ENCODE measurements around the gene TMCC2.
"Not testable (repeated sequence)": the region's sequence is repeated elsewhere in the genome, so short reads cannot be mapped to it uniquely, and the experiment has no call there.

The TMCC2 gene

DNA sequence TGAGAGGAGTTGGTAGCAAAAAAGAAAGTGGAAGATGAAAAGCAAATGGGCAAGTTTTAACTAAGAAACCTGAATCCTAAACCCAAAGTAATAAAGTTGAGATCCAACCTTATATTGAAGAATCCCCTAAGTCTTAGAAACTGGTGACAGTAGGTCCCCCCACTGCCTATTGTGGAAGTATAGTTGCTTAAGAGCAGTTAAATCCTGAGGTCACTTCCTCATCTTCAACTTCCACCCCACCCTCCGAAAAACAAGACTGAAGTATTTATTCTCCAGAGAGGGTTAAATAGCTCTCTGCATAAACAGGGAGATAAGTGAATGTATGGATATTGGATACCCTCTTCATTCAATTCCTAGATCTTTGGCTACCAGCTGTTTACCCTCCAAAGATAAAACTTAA lies 13.0 kb upstream of the TMCC2 start:
- DNase-seq: no peak

DNA sequence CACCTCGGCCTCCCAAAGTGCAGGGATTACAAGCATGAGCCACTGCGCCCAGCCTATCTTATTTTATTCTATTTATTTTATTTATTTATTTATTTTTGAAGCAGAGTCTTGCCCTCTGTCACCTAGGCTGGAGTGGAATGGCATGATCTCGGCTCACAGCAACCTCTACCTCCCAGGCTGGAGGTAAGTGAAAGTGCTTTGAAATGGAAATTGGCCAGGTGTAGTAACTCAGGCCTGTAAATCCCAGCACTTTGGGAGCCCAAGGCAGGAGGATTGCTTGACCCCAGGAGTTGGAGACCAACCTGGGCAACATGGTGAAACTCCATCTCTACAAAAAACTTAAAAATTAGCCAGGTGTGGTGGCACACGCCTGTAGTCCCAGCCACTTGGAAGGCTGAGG lies 11.2 kb upstream of the TMCC2 start:
- DNase-seq: no peak

DNA sequence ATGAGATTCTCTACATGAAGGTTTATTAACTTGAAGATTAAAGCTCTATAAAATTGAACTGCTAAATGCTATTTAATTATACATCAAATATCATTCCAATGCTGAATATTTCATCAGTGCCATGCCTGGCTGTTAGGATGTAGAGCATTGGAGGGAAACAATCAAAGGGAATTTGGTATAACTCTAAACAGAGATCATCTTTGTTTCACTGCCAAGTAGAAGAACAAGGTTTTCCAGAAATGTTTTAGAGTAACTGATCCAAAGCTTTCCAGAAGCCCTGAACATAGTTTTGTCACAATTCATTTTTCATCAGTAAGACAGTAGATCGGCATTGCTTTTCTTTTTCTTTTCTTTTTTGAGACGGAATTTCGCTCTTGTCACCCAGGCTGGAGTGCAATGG lies 10.3 kb upstream of the TMCC2 start:
- no peak for DNase-seq

DNA sequence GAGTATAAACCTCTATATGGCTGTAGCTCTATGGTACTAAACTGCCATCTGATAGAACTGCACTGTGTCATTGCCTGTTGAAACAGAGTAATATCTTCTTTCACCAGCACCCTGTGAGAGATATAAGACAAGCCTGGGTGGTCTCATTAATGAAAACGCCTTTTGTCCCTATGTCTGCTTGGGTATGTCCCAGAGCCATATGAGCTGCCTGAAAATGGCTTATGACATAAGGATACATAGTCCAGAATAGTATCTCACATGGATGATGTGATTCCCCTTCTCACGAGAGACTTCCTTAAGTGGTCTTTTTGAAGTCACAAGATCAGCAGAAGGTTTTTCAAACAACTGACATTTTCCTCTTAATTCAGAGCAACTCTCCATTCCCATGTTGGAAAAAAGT lies 7.3 kb upstream of the TMCC2 start:
- no peak for DNase-seq

DNA sequence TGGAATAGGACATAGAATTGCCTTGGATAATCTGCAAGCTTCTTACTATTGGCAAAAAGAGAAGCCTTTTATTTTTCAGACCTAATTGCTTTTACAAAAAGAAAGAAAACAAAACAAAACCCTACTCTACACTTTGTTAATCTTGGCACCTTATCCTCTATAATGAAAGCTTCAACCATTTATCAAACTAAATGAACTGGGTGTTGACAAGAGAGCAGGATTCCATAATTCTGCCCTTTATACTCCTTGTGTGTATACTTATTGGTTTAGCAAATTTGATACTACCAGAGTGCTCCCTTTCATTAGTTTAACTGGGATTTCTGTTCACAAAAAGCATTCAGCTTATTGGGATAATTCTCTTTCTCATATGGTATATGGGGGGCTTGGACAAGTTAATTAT lies 3.0 kb upstream of the TMCC2 start:
- no peak for DNase-seq

DNA sequence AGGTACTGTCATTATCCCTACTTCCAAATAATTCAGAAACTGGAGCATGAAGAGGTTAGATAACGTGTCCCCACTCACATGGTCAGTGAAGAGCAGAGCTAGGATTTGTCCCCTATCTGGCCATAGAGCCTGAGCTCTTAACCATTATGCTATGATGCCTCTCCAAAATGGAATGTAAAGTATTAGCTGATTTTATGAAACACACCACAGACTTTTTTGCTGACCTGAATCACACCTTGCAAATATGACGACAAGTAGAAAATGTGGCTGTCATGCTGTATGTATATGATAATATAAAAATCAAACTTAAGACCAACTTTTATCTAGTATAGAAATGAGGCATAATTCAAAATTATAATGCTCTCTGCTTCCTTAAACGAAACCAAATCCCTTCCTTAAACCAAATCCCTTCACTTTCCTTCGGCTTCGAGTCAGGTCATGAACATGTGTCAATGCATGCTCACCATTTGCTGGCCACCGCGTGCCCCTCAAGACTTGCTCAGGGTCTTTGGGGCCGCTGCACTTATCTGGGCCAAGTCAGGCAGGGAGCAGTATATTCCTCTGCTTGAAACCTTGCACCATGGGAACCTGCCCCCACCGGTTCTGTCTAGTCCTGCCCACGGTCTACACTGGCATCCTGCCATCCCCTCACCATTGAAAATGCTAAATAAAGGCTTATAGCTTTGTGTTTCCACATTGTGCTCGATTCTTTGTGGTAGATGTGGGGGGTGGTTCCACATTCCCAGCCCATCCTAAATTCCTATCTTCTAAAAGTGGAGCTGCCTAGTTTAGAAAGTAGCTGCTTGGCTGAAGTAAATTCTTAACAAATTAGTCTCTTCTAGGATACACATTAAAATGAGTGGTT lies 1.6 kb upstream of the TMCC2 start:
- no peak for DNase-seq

DNA sequence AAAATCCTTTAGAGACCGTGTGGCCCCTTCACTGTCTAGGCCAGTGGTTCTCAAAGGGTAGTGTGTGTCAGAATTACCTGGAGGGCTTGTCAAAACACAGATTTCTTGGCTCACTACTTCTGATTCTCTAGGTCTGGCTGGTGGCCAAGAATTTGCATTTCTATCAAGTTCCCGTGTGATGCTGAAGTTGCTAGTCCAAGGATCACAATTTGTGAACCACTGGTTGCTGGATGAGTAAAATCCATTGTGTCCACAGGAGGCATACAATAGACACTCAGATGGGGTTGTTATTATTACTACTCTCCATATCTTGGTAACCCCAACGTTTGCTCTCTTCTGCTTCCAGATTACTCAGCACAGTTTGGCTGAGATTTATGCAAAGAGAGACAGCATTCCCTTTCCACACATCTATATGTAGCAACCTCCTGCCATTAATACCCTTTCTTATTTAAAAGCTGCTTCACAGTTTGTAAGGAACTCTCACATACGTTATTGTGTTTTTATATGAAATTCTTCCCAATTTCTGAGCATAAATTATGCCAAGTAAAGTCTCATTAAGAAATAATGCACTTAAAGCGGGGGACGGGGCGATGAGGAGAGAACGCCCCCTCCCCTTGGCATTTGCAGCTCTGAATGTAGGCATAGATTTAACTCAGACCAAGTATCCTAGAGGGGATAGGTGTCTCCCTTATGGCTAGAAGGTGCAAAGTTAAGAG lies 720 bp upstream of the TMCC2 start:
- DNase-seq: no peak

DNA sequence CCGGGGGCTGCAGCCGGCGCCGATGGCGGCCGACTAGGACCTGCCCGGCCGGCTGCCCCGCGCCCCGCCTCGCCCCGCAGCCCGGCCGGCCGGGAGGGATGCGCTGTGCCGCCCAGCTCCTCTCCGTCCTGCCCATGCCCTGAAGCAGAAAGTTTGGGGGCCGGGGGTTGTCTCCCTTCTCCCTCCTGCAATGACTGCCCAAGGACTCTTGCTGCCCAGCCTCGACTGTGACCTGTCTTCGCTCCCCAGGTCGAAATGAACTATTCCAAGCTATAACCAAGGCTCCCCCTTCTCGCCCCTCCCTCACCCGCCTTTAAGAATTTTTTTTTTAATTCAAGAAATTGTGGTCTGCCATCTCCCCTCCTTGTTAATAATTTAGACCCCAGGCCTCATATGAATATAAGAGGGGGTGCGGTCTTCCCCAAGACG lies 361 bp downstream of the TMCC2 start:
- DNase-seq: no peak

DNA sequence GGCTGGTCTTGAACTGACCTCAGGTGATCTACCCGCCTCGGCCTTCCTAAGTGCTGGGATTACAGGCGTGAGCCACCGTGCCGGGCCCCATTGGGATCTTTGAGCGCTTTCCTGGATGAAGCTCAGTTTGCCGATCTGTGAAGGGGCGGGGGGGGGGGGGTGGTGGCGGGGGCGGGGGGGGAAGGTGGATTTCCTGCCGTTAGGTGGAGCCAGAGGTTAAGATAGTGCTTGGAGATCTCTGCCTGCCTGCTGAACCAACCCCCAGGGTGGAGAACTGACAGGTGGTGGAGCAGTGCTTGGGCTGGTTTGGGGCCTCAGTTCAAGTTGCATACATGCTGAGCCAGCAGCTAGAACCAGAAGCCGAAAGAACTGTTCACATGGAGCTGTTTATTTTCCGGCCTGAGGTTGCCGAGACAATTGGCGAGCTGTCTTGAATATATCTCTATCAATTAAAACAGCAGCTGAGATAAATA lies 1.7 kb downstream of the TMCC2 start:
- DNase-seq: peak; percentile 88

DNA sequence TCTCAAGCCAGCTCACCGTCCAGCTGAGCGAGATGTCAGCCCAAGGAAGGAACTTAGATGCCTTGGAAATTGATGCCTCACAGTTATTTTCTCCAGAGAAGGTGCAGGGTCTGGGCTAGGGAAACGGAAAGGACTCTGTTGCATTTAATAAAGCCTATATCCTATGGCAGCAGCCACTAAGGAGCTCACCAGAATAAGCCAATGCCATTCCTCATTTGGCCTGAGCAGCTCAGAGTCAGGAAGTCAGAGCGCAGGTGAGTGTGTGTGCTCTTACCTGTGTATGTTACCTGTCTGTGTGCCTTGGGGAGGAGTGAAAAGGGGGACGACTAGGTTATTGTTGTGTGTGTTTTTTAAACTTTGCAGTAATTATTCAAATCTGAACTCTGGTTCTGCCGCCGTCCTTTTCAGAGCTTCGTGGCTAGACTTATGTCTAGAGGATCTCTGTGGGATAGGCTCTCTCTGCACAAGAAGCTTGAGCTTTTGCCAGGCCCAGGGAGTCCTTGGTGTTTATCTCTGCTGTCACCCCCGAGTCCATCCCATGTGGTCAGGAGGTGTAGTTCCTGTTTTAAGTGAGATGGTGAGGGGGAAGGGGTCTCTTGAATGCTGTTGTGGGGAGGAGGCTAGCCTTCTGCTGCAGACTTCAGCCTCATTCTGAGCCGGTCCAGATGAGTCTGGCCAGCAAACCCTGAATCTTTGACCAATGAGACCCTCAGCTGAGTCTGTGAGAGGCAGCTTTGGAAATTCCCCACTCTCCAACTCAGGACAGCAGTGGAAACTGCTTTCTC lies 2.4 kb downstream of the TMCC2 start:
- DNase-seq: no peak

DNA sequence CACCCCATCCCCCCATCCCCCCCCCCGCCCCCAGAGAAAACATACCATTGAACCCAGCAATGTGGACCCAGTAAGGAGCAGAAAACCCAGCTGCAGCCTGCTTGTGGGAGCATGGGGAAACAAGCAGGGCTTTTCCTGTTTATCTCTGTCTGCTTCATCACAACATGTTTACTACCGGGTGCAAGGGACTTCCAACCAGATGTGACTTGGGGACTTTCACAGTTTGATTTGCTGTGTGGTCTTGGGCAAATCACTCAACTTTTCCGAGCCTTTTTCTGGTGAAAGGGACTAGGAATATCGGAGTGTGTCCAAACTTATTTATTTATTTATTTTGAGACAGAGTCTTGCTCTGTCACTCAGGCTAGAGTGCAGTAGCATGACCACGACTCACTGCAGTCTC lies 3.2 kb downstream of the TMCC2 start:
- no peak for DNase-seq

DNA sequence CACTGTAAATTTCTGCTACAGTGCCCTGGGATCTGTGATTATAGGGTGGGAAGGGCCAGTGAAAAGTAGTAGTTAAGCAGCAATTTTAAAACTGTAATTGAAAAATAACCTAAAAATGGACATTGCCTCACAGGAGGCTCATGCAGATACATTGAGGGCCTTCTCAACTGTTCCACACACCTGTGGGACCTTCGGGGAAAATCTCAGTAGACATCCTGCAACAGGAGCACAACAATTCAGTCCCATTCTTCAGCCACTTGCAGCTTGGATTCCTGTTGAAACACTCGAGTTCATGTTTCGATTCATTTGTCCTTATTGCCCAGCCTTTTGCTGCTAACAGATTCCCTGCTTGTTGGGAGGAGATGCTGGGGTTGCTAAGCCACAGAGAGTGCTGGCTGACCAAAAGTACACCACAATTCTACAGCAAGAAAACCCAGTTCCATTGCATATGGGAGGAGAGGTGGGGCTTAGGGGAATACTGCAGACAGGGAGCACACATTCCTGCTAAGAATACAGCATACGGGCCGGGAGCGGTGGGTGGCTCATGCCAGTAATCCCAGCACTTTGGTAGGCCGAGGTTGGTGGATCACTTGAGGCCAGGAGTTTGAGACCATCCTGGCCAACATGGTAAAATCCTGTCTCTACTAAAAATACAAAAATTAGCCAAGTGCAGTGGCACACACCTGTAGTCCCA lies 4.5 kb downstream of the TMCC2 start:
- DNase-seq: no peak

DNA sequence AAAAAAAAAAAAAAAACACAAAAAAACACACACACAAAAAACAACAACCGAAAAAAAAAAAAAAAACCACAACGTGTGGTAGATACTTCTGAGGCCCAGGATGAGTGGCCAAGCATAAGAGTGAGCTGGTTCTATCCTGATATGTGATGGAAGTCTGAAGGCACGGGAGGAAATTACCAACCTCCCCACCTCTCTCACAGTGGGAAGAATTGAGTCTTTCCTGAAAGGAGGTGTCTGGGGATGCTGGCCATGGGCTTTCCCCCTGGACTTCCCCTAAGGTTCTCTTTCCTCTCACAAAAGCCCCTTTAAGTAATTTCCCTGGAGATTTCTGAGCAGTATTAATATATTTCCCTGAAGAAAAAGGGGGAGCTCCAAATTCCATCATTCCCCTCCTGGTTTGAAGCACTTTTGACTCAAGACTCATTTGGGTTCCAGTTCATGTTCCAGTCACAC lies 5.2 kb downstream of the TMCC2 start:
- DNase-seq: peak; percentile 49

DNA sequence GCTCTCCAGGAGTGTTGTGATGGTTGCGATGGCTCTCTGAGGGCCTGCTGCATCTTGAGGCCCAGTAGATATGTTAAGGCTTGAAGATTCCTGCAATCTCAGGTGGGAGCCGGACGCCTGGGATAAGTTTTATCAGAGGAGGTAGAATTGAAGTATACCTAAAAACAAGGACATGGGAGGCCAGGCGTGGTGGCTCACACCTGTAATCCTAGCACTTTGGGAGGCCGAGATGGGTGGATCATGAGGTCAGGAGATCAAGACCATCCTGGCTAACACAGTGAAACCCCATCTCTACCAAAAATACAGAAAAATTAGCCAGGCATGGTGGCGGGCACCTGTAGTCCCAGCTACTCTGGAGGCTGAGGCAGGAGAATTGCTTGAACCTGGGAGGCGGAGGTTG lies 6.2 kb downstream of the TMCC2 start:
- not testable (repeated sequence) for DNase-seq

DNA sequence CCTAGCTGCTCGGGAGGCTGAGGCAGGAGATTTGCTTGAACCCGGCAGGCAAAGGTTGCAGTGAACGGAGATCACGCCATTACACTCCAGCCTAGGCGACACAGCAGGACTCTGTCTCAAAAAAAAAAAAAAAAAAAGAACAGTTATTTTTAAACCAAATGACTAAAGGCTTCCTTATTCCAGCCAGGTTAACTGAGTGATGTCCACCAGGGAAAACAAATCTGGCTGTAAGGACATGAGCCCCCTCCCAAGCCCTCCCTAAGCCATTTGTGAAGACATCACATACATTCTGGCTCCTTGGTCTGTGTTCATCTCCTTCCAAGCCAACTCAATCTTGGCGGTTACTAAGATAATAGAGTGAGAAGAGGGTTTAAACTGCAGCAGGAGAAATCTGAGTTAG lies 8.2 kb downstream of the TMCC2 start:
- DNase-seq: no peak

DNA sequence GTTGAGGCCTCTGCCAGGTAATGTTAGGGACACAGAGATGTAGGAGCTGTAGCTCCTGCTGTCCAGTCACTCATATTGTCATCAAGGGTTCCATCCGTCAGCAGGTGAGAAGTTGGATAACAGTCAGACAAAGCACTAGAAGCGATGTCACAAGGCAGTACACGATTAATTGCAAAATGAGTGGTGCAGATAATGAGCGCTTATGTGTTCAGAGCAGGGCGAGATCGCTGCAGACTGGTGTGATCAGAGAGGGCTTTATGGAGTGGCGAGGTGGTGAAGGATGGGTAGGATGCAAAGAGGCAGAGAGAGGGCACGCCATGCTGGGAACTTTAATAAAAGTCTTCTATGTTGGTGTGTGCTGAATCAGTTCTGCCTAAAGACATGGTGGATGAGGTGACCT lies 8.8 kb downstream of the TMCC2 start:
- no peak for DNase-seq

DNA sequence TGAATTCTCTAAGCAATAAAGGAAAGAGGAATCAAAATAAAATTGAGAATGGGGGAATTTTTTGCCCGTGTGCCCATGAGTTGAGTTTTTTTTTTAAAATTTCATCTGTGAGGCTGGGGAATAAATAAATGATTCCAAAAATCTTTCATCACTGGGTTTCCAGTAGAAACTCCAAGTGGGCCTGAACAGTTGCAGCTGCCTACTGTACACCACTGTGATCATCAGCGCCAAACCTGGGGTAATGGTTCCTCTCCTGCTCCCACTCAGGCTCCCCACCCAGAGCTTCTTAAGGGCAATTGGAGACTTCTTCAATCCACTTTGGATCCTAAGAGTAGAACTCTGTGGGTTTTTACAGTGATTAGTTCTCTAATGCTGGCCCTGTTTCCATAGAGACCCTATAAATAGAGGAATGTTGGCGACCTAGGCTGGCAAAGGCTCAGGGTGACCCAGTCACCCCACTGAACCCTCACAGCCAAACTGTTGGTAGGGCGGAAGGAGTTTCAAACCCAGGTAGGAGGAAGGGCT lies 9.3 kb downstream of the TMCC2 start:
- DNase-seq: no peak

DNA sequence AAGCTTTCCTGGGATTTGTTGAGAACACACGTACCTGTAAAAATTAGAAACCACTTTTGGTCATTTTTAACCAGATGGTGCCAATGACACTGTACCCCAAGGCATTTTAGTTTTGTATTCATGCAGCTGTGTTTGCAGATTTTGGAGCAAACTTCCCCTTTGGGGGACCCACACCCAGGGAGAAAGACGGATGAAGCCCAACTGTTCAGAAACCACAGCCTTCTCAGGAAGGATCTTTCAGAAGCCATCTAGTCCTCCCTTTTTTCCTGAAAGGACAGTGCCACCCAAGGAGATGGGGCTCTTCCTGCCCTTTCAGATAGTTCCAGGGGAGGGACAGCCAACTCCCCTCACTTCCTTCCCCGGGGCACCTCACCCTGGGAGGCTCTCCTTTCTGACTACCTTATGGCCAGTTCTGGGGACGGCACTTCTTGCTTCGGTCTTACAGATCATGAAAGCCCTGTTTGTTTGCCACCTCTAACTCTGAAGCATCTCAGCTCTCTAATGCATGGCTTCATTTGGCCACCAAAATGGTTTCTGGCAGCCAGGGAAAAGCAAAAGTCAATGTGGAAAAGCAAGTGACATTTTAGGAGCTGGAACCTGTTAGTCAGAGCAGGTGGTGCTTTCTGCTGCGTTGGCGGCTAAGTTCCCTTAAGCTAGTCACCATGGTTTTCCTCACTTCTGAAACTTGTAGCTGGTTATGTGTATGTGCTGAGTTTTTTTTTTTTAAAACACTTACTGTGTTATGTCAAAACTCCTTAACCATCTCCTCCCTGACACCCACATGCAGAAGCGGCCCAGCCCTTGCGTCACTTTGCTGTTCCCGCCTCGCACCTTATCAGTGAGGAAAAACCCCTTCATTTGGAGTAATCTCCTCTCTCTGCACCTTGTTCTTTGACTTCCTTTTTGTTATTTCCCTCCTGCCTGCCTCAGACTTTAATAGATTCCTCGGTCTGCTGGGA lies 10.1 kb downstream of the TMCC2 start:
- DNase-seq: peak; percentile 59

DNA sequence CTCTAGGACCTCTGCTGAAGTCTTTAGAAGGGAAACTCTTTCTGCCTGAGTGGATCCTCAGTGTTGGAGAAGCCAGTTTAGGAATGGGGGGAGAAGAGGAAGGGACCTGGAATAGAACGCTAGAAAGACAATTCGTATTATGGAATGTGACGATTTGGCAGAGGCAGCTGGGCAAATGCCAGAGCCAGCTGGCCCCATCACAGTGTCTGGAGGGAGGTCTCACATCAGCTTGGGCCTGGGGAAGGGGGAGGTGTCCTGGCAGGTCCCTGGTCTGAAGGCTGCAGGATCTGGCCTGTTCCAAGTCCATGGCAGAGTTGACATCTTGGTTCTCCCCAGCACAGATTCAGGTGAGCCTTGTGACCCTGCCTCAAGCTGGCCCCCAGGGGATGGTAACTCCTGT lies 11.3 kb downstream of the TMCC2 start:
- DNase-seq: no peak

DNA sequence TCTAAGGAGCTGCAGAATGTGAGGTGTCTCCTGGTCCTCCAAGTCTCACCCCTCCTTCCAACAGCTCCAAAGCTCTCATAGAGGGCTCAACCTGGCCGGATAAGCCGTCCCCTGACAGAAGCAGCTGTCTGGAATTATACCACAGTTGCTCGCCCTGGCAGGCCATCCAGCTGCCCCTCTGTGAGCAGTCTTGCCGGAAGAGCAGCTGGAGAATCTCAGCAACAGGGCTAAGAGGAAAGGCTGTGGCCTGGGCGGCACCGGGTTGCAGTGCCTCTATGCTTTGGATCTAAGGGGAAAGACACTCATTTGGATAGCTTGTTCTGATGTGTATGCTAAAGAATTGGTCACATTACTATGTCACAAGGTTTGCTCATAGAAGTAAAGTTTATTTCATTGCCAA lies 12.4 kb downstream of the TMCC2 start:
- no peak for DNase-seq

DNA sequence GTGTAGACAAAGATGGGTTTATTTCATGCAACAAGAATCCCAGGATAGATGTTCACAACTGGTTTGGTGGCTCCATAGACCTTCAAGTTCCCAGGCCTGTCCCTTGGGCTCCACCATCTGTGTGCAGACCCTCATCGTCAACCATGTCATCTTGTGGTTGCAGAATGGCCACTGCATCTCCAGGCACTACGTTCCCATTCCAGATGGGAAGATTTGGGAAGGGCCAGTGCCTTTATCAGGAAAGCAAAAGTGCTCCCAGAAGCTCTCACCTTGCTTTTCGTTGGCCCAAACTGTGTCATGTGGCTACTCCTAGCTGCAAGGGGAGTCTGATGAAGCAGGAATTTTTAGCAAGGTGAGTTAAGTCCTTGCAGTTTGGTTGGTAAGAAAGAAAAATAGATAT lies 12.8 kb downstream of the TMCC2 start:
- DNase-seq: no peak

All from activated CD4-positive, alpha-beta T cell treated with anti-CD3 and anti-CD28 coated beads, Interleukin-10, Interleukin-2, amounts not matched to agents 100 ng/mL and 50 ng/mL, durations not matched to agents 16 hours and 8 hours (primary cell).